ENCODE data around the gene PROCA1. TPM values are rescaled to one million over a fixed set of nuclear protein-coding genes. Genes with fewer than 3 reads are reported as not detected.

PROCA1 gene
- total RNA-seq, 4 donors from 2014 or later: 0.36 to 6.2 TPM; not detected in 2

- DNase-seq (ENCODE audit: low spot score in 2 of 2): no peak
- 23% methylated on average over 4 of the region's 5 CpGs for WGBS
- peak overlapping the region; percentile 68 for H3K4me3 ChIP-seq
Observed at GRCh38 chr17:28746611-28747050, 34.9 kb upstream of the PROCA1 start.

GRCh38 chr17:28745786-28746411, 34.2 kb upstream of the PROCA1 start:
- no peak for TF ChIP-seq EP300 (IDR thresholded peaks at IDR 0.05)
- no peak for TF ChIP-seq POLR2A (IDR thresholded peaks at IDR 0.05)
- no peak for TF ChIP-seq CTCF (IDR thresholded peaks at IDR 0.05)
- TF ChIP-seq POLR2AphosphoS5 (IDR thresholded peaks at IDR 0.05): peak in 1 of 3 donors; percentile 39
- H3K4me1 ChIP-seq: peaks cover 87% of the 10 kb centered on the region
- DNase-seq (ENCODE audit: low spot score in 2 of 2): no peak
- H3K9me3 ChIP-seq: no peaks in the 10 kb centered on the region
- no peaks in the 10 kb centered on the region for H3K27me3 ChIP-seq
- H3K4me3 ChIP-seq: peak overlapping the region; percentile 68
- peaks cover 23% of the 10 kb centered on the region for H3K36me3 ChIP-seq
- peak overlapping the region; percentile 95 for H3K27ac ChIP-seq
- WGBS: 37% methylated on average over 3 of the region's 4 CpGs

More at GRCh38 chr17:28746611-28747050, 34.9 kb upstream of the PROCA1 start:
- H3K4me1 ChIP-seq: peaks cover 79% of the 10 kb centered on the region
- H3K36me3 ChIP-seq: peaks cover 23% of the 10 kb centered on the region
- no peaks in the 10 kb centered on the region for H3K9me3 ChIP-seq
- TF ChIP-seq EP300 (IDR thresholded peaks at IDR 0.05) (no peak), POLR2A (IDR thresholded peaks at IDR 0.05) (no peak), POLR2AphosphoS5 (IDR thresholded peaks at IDR 0.05) (no peak), CTCF (IDR thresholded peaks at IDR 0.05) (no peak)
- peak overlapping the region; percentile 95 for H3K27ac ChIP-seq
- no peaks in the 10 kb centered on the region for H3K27me3 ChIP-seq

GRCh38 chr17:28744972-28745785, 33.5 kb upstream of the PROCA1 start:
- TF ChIP-seq POLR2A (IDR thresholded peaks at IDR 0.05) (no peak), POLR2AphosphoS5 (IDR thresholded peaks at IDR 0.05) (no peak), CTCF (IDR thresholded peaks at IDR 0.05) (no peak), EP300 (IDR thresholded peaks at IDR 0.05) (no peak)
- Histone ChIP-seq H3K4me1 (peaks cover 83% of the 10 kb centered on the region), H3K9me3 (no peaks in the 10 kb centered on the region), H3K36me3 (peaks cover 23% of the 10 kb centered on the region), H3K4me3 (peak overlapping the region; percentile 68), H3K27ac (peak overlapping the region; percentile 95), H3K27me3 (no peaks in the 10 kb centered on the region)
- DNase-seq (ENCODE audit: low spot score in 2 of 2): no peak
- 7% methylated on average over 22 of the region's 31 CpGs for WGBS

GRCh38 chr17:28744104-28744971, 32.6 kb upstream of the PROCA1 start:
- Histone ChIP-seq H3K36me3 (peaks cover 19% of the 10 kb centered on the region), H3K27ac (peak overlapping the region; percentile 95), H3K27me3 (no peaks in the 10 kb centered on the region), H3K9me3 (no peaks in the 10 kb centered on the region), H3K4me1 (peaks cover 76% of the 10 kb centered on the region), H3K4me3 (peak overlapping the region; percentile 68)
- TF ChIP-seq EP300 (IDR thresholded peaks at IDR 0.05) (no peak), CTCF (IDR thresholded peaks at IDR 0.05) (no peak), POLR2A (IDR thresholded peaks at IDR 0.05) (no peak), POLR2AphosphoS5 (IDR thresholded peaks at IDR 0.05) (no peak)
- under 1% methylated on average over 22 of the region's 61 CpGs for WGBS
- DNase-seq (ENCODE audit: low spot score in 2 of 2): no peak

Measured in suprapubic skin (tissue), 4 donors.